ENCODE results near the gene CRELD2.

Gene CRELD2

GRCh38 chr22:49903322-49904039 lies 15.0 kb upstream of the CRELD2 start:
- TF ChIP-seq CTCF (IDR thresholded peaks at IDR 0.05; ENCODE audit: low read depth, low read length), result no peak
- DNase-seq (ENCODE audit: low read depth in 2 of 2), result no peak

GRCh38 chr22:49904040-49904369 lies 14.4 kb upstream of the CRELD2 start:
- H3K4me3 ChIP-seq (replicated peaks in 1 of 2; ENCODE audit: low read depth in 2 of 2, low read length in 2 of 2), result no peak overlapping the region
- no peak for DNase-seq (ENCODE audit: low read depth in 2 of 2)
- TF ChIP-seq CTCF (IDR thresholded peaks at IDR 0.05; ENCODE audit: low read depth, low read length), result no peak

More at GRCh38 chr22:49903322-49904039, 15.0 kb upstream of the CRELD2 start:
- H3K4me3 ChIP-seq (replicated peaks in 1 of 2; ENCODE audit: low read depth in 2 of 2, low read length in 2 of 2), result no peak overlapping the region

- TF ChIP-seq CTCF (IDR thresholded peaks at IDR 0.05; ENCODE audit: low read depth, low read length), result no peak
Observed at GRCh38 chr22:49905465-49905864, 13.0 kb upstream of the CRELD2 start.

DNA sequence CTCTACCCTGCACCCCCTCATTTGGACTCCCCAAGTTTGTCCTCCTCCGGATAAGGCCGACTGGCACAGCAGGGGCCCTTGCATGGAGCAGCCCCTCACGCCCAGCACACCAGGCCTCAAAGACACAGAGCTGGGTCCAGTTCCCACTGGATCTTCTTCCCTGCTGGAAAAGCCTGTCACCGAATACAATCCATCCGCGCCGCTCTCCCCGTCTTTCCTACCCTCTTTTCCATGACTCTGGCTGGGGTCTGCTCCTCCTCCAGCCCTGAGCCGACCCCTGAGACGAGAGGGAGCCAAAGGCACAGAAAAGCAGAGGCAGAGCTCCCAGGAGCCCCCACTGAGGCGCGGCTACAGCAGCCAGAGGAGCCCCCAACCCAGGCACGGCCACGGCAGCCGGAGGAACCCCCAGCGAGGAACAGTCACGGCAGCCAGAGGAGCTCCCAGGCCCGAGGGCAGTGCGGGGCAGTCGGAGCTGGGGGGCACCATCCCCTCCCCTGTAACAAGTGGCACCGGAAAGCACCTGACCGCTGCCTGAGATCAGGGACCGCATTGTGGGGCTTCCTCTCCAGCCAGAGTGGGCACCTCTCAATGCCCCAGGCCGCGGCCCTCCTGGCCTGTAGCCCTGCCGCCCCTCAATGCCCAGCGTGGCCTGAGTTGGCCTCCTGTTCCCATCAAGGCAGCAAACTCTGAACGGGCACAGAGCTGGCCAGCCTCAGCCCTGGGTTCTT lies 12.2 kb upstream of the CRELD2 start:
- DNase-seq (ENCODE audit: low read depth in 2 of 2), result no peak
- no peak for TF ChIP-seq CTCF (IDR thresholded peaks at IDR 0.05; ENCODE audit: low read depth, low read length)
- H3K4me3 ChIP-seq (replicated peaks in 1 of 2; ENCODE audit: low read depth in 2 of 2, low read length in 2 of 2), result no peak overlapping the region

More at GRCh38 chr22:49905465-49905864, 13.0 kb upstream of the CRELD2 start:
- no peak overlapping the region for H3K4me3 ChIP-seq (replicated peaks in 1 of 2; ENCODE audit: low read depth in 2 of 2, low read length in 2 of 2)
- DNase-seq (ENCODE audit: low read depth in 2 of 2), result no peak

GRCh38 chr22:49906799-49907290 lies 11.6 kb upstream of the CRELD2 start:
- no peak overlapping the region for H3K4me3 ChIP-seq (replicated peaks in 1 of 2; ENCODE audit: low read depth in 2 of 2, low read length in 2 of 2)
- DNase-seq (ENCODE audit: low read depth in 2 of 2), result no peak
- no peak for TF ChIP-seq CTCF (IDR thresholded peaks at IDR 0.05; ENCODE audit: low read depth, low read length)

DNA sequence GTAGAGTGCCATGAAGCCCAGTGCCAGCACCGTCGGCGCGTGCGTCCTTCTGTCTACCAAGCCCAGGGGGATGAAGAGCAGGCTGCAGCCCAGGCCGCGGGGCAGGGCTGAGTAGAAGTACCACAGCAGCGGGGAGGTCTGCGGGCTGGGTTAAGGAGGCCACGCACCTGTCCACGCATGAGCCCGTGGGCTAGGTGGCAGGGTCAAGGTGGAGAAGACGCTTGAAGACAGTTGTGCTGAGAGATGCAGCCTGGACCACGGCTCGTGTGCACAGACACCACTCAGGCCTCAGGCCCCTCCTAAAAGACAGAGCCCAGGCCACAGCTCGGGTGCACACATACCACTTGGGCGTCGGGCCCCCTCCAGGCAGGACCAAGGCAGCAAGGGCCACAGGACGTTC lies 10.6 kb upstream of the CRELD2 start:
- H3K4me3 ChIP-seq (replicated peaks in 1 of 2; ENCODE audit: low read depth in 2 of 2, low read length in 2 of 2), result no peak overlapping the region
- no peak for DNase-seq (ENCODE audit: low read depth in 2 of 2)
- no peak for TF ChIP-seq CTCF (IDR thresholded peaks at IDR 0.05; ENCODE audit: low read depth, low read length)
